ENCODE results near the gene SMIM31.

Gene SMIM31

GRCh38 chr4:164789047-164789446, 35.1 kb downstream of the SMIM31 start:
- no peak for DNase-seq

- DNase-seq, result no peak
These were observed 36.3 kb downstream of the SMIM31 start for GRCh38 chr4:164790249-164790648.

- no peak for DNase-seq
These were observed 45.5 kb downstream of the SMIM31 start for GRCh38 chr4:164799410-164799809.

GRCh38 chr4:164800786-164801185, 46.9 kb downstream of the SMIM31 start:
- DNase-seq, result no peak

GRCh38 chr4:164802301-164802901, 48.5 kb downstream of the SMIM31 start:
- no peak for DNase-seq

- DNase-seq, result no peak
These were observed 49.8 kb downstream of the SMIM31 start for GRCh38 chr4:164803702-164804101.

- no peak for DNase-seq
These were observed 53.7 kb downstream of the SMIM31 start for GRCh38 chr4:164807611-164808010.

- DNase-seq, result no peak
These were observed 59.6 kb downstream of the SMIM31 start for GRCh38 chr4:164813554-164813953.

GRCh38 chr4:164815711-164816110, 61.8 kb downstream of the SMIM31 start:
- DNase-seq, result no peak

- DNase-seq, result no peak
These were observed 65.4 kb downstream of the SMIM31 start for GRCh38 chr4:164819366-164819765.

- no peak for DNase-seq
These were observed 67.8 kb downstream of the SMIM31 start for GRCh38 chr4:164821711-164822110.

- no peak for DNase-seq
These were observed 70.7 kb downstream of the SMIM31 start for GRCh38 chr4:164824581-164824980.

GRCh38 chr4:164828955-164829354, 75.0 kb downstream of the SMIM31 start:
- no peak for DNase-seq

GRCh38 chr4:164846566-164846965, 92.6 kb downstream of the SMIM31 start:
- DNase-seq, result no peak

GRCh38 chr4:164847016-164847415, 93.1 kb downstream of the SMIM31 start:
- no peak for DNase-seq

- DNase-seq, result no peak
These were observed 94.2 kb downstream of the SMIM31 start for GRCh38 chr4:164847967-164848649.
